PC-3 (cell line): Measurements from ENCODE around the gene SVIL. TPM values are rescaled to one million over a fixed set of nuclear protein-coding genes. Genes with fewer than 3 reads are reported as not detected.
"Not testable (repeated sequence)": the region's sequence is repeated elsewhere in the genome, so short reads cannot be mapped to it uniquely, and the experiment has no call there.

Source experiments
- ATAC-seq: fragments of 200-7000 bp; cut with Tn5 transposase; 2 replicates; pipeline ENCODE4 v1.9.1; 2020; ENCODE audit warnings: mild to moderate bottlenecking, moderate library complexity
- BruUV-seq: library from RNA; stranded (reverse); fragments of 400-500 nt; replicated peaks from 2 replicates; lab custom pipeline; 2021; lab: Mats Ljungman, UMichigan
- CTCF ChIA-PET: fragments of 300-600 bp; sonication (Branson Sonifier 250); formaldehyde crosslinking; loops from one replicate; lab custom pipeline; 2022; ENCODE audit warnings: antibody characterized with exemption; lab: Charles Lee
- POLR2A ChIA-PET: fragments of 300-600 bp; sonication (Branson Sonifier 250); formaldehyde crosslinking; loops from one replicate; lab custom pipeline; 2022; ENCODE audit warnings: antibody characterized with exemption; ENCODE audit not compliant: unreplicated experiment; lab: Charles Lee
- DNase-seq: peaks from one replicate; pipeline ENCODE4 v3.0.0-alpha.2; 2015
- H2AFZ ChIP-seq: fragments of 300-600 bp; sonication (generic); 2 replicates; pipeline ENCODE4 v1.6.0; 2016; ENCODE audit warnings: antibody characterized with exemption, low read length
- H3F3A ChIP-seq: fragments of 300-600 bp; sonication (generic); one replicate; pipeline ENCODE4 v1.6.0; 2017; ENCODE audit warnings: antibody characterized with exemption, low read length, control low read depth, mild to moderate bottlenecking; ENCODE audit not compliant: unreplicated experiment
- H3K27ac ChIP-seq: fragments of 300-600 bp; sonication (generic); 2 replicates; pipeline ENCODE4 v1.5.1; 2016; ENCODE audit warnings: mild to moderate bottlenecking, low read length
- H3K27me3 ChIP-seq: fragments of 300-600 bp; sonication (generic); 2 replicates; pipeline ENCODE4 v1.6.1; 2016; ENCODE audit warnings: low read length, mixed read lengths
- H3K36me3 ChIP-seq: fragments of 300-600 bp; sonication (generic); 2 replicates; pipeline ENCODE4 v1.6.1; 2016; ENCODE audit warnings: low read depth, mixed run types, low read length, mixed read lengths
- H3K4me1 ChIP-seq: fragments of 300-600 bp; sonication (generic); 2 replicates; pipeline ENCODE4 v1.5.1; 2016; ENCODE audit warnings: low read length; ENCODE audit not compliant: insufficient read depth
- H3K4me2 ChIP-seq: fragments of 300-600 bp; sonication (generic); 2 replicates; pipeline ENCODE4 v1.6.0; 2016; ENCODE audit warnings: low read length
- H3K4me3 ChIP-seq: fragments of 300-600 bp; sonication (generic); 2 replicates; pipeline ENCODE4 v1.5.1; 2016; ENCODE audit warnings: mild to moderate bottlenecking, low read length, mixed read lengths
- H3K79me2 ChIP-seq: fragments of 300-600 bp; sonication (generic); 2 replicates; pipeline ENCODE4 v1.6.1; 2017; ENCODE audit warnings: low read length, mixed read lengths
- H3K9ac ChIP-seq: fragments of 300-600 bp; sonication (generic); 2 replicates; pipeline ENCODE4 v1.6.0; 2016; ENCODE audit warnings: mild to moderate bottlenecking, low read length
- H3K9me2 ChIP-seq: fragments of 300-600 bp; sonication (generic); replicated peaks from 2 replicates; pipeline ENCODE4 v1.6.1; 2016; ENCODE audit warnings: mixed run types, low read length, mixed read lengths
- H3K9me3 ChIP-seq: fragments of 300-600 bp; sonication (generic); 2 replicates; pipeline ENCODE4 v1.6.1; 2016; ENCODE audit warnings: low read length, mixed read lengths
- H4K20me1 ChIP-seq: fragments of 300-600 bp; sonication (generic); 2 replicates; pipeline ENCODE4 v1.6.1; 2016; ENCODE audit warnings: low read length, mixed read lengths
- EZH2 ChIP-seq: fragments of 300-600 bp; sonication (generic); IDR thresholded peaks from one replicate; pipeline ENCODE4 v1.6.1; 2017; ENCODE audit warnings: antibody characterized with exemption, mild to moderate bottlenecking, low read length; ENCODE audit not compliant: unreplicated experiment
- EZH2phosphoT487 ChIP-seq: fragments of 300-600 bp; sonication (generic); IDR thresholded peaks from 2 replicates; pipeline ENCODE4 v1.6.1; 2018; ENCODE audit warnings: mild to moderate bottlenecking, antibody characterized with exemption, low read length, borderline replicate concordance
- intact Hi-C: fragments of 100-400 bp; cut with micrococcal nuclease; formaldehyde crosslinking; loops from 2 replicates; pipeline ENCODE4 v1.9.0; 2023
- total RNA-seq: library from RNA; depleted of rRNA; stranded (reverse); fragments of >200 nt; gene quantifications from 2 replicates; pipeline ENCODE4 v1.2.3, GENCODE V29; 2014
- TF ChIP-seq, protein P1 (sequence below): fragments of 300-600 bp; sonication (generic); conservative IDR thresholded peaks from 2 replicates; pipeline ENCODE4 v1.5.1; 2017; ENCODE audit warnings: antibody characterized with exemption, low read depth, mild to moderate bottlenecking, low read length

The SVIL gene
- total RNA-seq, 1 experiment from 2014 or later = 19.2 TPM

DNA sequence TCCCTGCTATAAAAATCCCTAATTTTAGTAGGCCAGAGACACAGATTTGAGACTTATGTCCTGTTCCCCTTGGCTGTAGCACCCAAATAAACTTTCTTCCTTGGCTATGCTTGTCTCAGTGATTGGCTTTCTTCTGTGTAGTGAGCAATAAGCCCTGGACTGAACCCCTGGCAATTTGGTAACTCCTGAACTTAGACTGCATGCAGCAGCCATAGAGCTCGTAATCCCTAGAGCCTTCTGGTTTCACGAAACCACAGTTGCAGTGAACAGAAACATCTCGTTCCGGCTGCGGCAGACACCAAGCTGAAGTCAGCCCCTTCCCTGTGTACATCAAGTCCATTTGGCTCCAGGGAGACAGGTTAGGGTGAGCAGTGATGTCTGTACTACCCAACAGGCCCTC, 173.7 kb downstream of the SVIL start:
- intact Hi-C loops = no loop called here
- H3F3A ChIP-seq = no peaks in the 10 kb centered on the region
- no peaks in the 10 kb centered on the region for H3K4me1 ChIP-seq
- no peaks in the 10 kb centered on the region for H3K27me3 ChIP-seq
- H3K79me2 ChIP-seq = no peaks in the 10 kb centered on the region
- no peaks in the 10 kb centered on the region for H3K9me3 ChIP-seq
- no peaks in the 10 kb centered on the region for H3K9me2 ChIP-seq
- H3K9ac ChIP-seq = no peak overlapping the region
- no peaks in the 10 kb centered on the region for H4K20me1 ChIP-seq
- no peak overlapping the region for H2AFZ ChIP-seq
- POLR2A ChIA-PET = no interaction called here
- no peak for ATAC-seq
- H3K4me2 ChIP-seq = no peak overlapping the region
- no peak overlapping the region for H3K27ac ChIP-seq
- TF ChIP-seq EZH2phosphoT487 (no peak), EZH2 (no peak)
- TF ChIP-seq, protein P1, sequence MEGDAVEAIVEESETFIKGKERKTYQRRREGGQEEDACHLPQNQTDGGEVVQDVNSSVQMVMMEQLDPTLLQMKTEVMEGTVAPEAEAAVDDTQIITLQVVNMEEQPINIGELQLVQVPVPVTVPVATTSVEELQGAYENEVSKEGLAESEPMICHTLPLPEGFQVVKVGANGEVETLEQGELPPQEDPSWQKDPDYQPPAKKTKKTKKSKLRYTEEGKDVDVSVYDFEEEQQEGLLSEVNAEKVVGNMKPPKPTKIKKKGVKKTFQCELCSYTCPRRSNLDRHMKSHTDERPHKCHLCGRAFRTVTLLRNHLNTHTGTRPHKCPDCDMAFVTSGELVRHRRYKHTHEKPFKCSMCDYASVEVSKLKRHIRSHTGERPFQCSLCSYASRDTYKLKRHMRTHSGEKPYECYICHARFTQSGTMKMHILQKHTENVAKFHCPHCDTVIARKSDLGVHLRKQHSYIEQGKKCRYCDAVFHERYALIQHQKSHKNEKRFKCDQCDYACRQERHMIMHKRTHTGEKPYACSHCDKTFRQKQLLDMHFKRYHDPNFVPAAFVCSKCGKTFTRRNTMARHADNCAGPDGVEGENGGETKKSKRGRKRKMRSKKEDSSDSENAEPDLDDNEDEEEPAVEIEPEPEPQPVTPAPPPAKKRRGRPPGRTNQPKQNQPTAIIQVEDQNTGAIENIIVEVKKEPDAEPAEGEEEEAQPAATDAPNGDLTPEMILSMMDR = no peak
- DNase-seq = no peak
- H3K36me3 ChIP-seq = peaks cover 26% of the 10 kb centered on the region
- CTCF ChIA-PET = no interaction called here
- BruUV-seq = no TSS peak
- H3K4me3 ChIP-seq = no peak overlapping the region

DNA sequence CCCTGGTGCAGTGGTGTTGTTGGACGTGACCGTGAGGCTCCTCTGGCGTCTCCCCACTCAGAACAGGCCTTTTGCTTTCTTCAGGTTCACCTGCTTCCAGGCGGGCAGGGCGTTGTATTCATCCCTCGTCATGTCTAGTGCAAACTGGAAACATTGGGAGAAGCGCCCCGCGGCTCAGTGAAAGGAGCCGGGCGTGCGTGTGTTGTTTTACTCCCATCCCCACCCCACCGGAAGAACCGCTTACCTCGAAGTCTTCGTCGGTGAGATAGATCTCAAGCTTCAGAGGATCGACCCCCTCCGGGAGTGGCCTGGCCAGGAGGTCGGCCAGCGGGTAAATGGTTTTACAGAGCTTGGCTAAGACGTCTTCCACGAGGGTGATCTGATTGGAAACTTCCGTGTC, 176.6 kb downstream of the SVIL start:
- DNase-seq, H3K9me2 ChIP-seq, H3K27me3 ChIP-seq, H3K4me2 ChIP-seq, H3K79me2 ChIP-seq, intact Hi-C loops, ATAC-seq, H3K4me3 ChIP-seq, H3K9ac ChIP-seq, H3K9me3 ChIP-seq, POLR2A ChIA-PET, H3K27ac ChIP-seq, H2AFZ ChIP-seq, CTCF ChIA-PET, BruUV-seq, H3K4me1 ChIP-seq, H4K20me1 ChIP-seq, H3F3A ChIP-seq: not testable (repeated sequence)
- peaks cover 21% of the 10 kb centered on the region for H3K36me3 ChIP-seq

DNA sequence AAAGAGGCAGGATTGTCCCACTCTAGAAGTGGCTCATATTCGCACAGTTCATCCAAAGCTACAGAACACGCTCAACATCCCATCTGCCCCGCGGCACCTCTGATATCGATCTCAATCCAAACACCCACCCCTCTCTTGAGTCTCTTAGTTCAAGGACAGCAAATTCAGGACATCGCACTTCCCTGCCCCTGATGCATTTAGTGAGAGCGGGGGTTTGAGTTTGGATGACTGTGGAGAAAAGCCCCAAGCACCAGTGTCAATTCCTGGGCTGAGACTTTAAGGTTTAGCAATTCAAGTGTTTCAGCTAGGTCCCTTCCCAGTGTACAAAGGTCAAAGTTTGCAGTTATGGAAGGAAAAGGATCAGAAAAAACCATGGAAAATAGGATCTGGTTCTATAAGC, 179.7 kb downstream of the SVIL start:
- no peak for TF ChIP-seq EZH2phosphoT487
- TF ChIP-seq, protein P1 = no peak
- no peak for TF ChIP-seq EZH2
- Histone ChIP-seq H3K27me3 (no peaks in the 10 kb centered on the region), H3F3A (no peaks in the 10 kb centered on the region), H2AFZ (no peak overlapping the region), H3K9me3 (no peaks in the 10 kb centered on the region), H3K9ac (no peak overlapping the region), H3K27ac (no peak overlapping the region), H4K20me1 (no peaks in the 10 kb centered on the region), H3K9me2 (no peaks in the 10 kb centered on the region), H3K4me2 (no peak overlapping the region), H3K4me3 (no peak overlapping the region), H3K36me3 (peaks cover 7% of the 10 kb centered on the region), H3K4me1 (no peaks in the 10 kb centered on the region), H3K79me2 (no peaks in the 10 kb centered on the region)
- BruUV-seq = no TSS peak
- intact Hi-C loops = no loop called here
- no peak for DNase-seq
- ChIA-PET POLR2A (no interaction called here), CTCF (no interaction called here)
- ATAC-seq = no peak
